GM18498 (cell line): ENCODE data around the gene SERGEF.

Experiments
- ATAC-seq: cut with Tn5 transposase; IDR thresholded peaks from one replicate; pipeline ENCODE4 v1.9.1; 2021; ENCODE audit warnings: mild to moderate bottlenecking, moderate library complexity; ENCODE audit not compliant: unreplicated experiment

Gene SERGEF

GRCh38 chr11:17760102-17761029 lies 252.5 kb downstream of the SERGEF start:
- no peak for ATAC-seq

- no peak for ATAC-seq
Measured at GRCh38 chr11:17755891-17756290, 257.0 kb downstream of the SERGEF start.

GRCh38 chr11:17753641-17754040 lies 259.2 kb downstream of the SERGEF start:
- no peak for ATAC-seq

GRCh38 chr11:17753153-17753552 lies 259.7 kb downstream of the SERGEF start:
- no peak for ATAC-seq

GRCh38 chr11:17752144-17752543 lies 260.7 kb downstream of the SERGEF start:
- no peak for ATAC-seq

GRCh38 chr11:17751558-17751957 lies 261.3 kb downstream of the SERGEF start:
- ATAC-seq: no peak

- ATAC-seq: no peak
Measured at GRCh38 chr11:17750801-17751165, 262.1 kb downstream of the SERGEF start.

GRCh38 chr11:17750013-17750800 lies 262.6 kb downstream of the SERGEF start:
- ATAC-seq: no peak

GRCh38 chr11:17748761-17749721 lies 263.8 kb downstream of the SERGEF start:
- ATAC-seq: no peak

GRCh38 chr11:17748044-17748443 lies 264.8 kb downstream of the SERGEF start:
- ATAC-seq: no peak

- no peak for ATAC-seq
Measured at GRCh38 chr11:17747131-17747955, 265.5 kb downstream of the SERGEF start.

GRCh38 chr11:17746096-17746495 lies 266.8 kb downstream of the SERGEF start:
- no peak for ATAC-seq

- no peak for ATAC-seq
Measured at GRCh38 chr11:17745023-17745772, 267.6 kb downstream of the SERGEF start.

GRCh38 chr11:17744151-17744940 lies 268.5 kb downstream of the SERGEF start:
- no peak for ATAC-seq

GRCh38 chr11:17743808-17744119 lies 269.1 kb downstream of the SERGEF start:
- no peak for ATAC-seq

GRCh38 chr11:17743026-17743807 lies 269.6 kb downstream of the SERGEF start:
- ATAC-seq: no peak

GRCh38 chr11:17742019-17742418 lies 270.8 kb downstream of the SERGEF start:
- ATAC-seq: no peak

GRCh38 chr11:17741487-17741886 lies 271.4 kb downstream of the SERGEF start:
- ATAC-seq: no peak
